ENCODE measurements around the gene MPST.

MPST gene

GRCh38 chr22:36979016-36979910 lies 40.3 kb upstream of the MPST start:
- Histone ChIP-seq H3K27ac (no peak overlapping the region), H3K36me3 (replicated peaks) (no peaks in the 10 kb centered on the region), H3K27me3 (replicated peaks) (no peaks in the 10 kb centered on the region), H3K4me3 (ENCODE audit: low read depth, low read length) (no peak overlapping the region)
- in situ Hi-C loops (cut with HindIII; ENCODE audit: low pct_ligation_motif_present, low sequenced_read_pairs) = no loop called here
- no peak for DNase-seq
- TF ChIP-seq CTCF (IDR thresholded peaks at IDR 0.05; ENCODE audit: low read depth, low read length, missing control alignments) = no peak

- no peak for TF ChIP-seq CTCF (IDR thresholded peaks at IDR 0.05; ENCODE audit: low read depth, low read length, missing control alignments)
- DNase-seq = no peak
- in situ Hi-C loops (cut with HindIII; ENCODE audit: low pct_ligation_motif_present, low sequenced_read_pairs) = no loop called here
- Histone ChIP-seq H3K36me3 (replicated peaks) (no peaks in the 10 kb centered on the region), H3K4me3 (ENCODE audit: low read depth, low read length) (no peak overlapping the region), H3K27ac (no peak overlapping the region), H3K27me3 (replicated peaks) (no peaks in the 10 kb centered on the region)
These were observed 38.2 kb upstream of the MPST start for GRCh38 chr22:36981247-36981775.

- H3K27ac ChIP-seq = no peak overlapping the region
These were observed 37.4 kb upstream of the MPST start for GRCh38 chr22:36982136-36982535.

GRCh38 chr22:36985211-36985889 lies 34.2 kb upstream of the MPST start:
- H3K27me3 ChIP-seq (replicated peaks) = no peaks in the 10 kb centered on the region
- DNase-seq = no peak
- no peak overlapping the region for H3K27ac ChIP-seq
- no peak for TF ChIP-seq CTCF (IDR thresholded peaks at IDR 0.05; ENCODE audit: low read depth, low read length, missing control alignments)
- H3K4me3 ChIP-seq (ENCODE audit: low read depth, low read length) = no peak overlapping the region
- no peaks in the 10 kb centered on the region for H3K36me3 ChIP-seq (replicated peaks)
- in situ Hi-C loops (cut with HindIII; ENCODE audit: low pct_ligation_motif_present, low sequenced_read_pairs) = no loop called here

More at GRCh38 chr22:36982136-36982535, 37.4 kb upstream of the MPST start:
- no peaks in the 10 kb centered on the region for H3K27me3 ChIP-seq (replicated peaks)
- in situ Hi-C loops (cut with HindIII; ENCODE audit: low pct_ligation_motif_present, low sequenced_read_pairs) = no loop called here
- no peak overlapping the region for H3K4me3 ChIP-seq (ENCODE audit: low read depth, low read length)
- no peaks in the 10 kb centered on the region for H3K36me3 ChIP-seq (replicated peaks)
- TF ChIP-seq CTCF (IDR thresholded peaks at IDR 0.05; ENCODE audit: low read depth, low read length, missing control alignments) = peak; percentile 27
- DNase-seq = no peak

GRCh38 chr22:36986242-36986821 lies 33.2 kb upstream of the MPST start:
- Histone ChIP-seq H3K27ac (no peak overlapping the region), H3K4me3 (ENCODE audit: low read depth, low read length) (no peak overlapping the region), H3K27me3 (replicated peaks) (no peaks in the 10 kb centered on the region), H3K36me3 (replicated peaks) (no peaks in the 10 kb centered on the region)
- DNase-seq = no peak
- in situ Hi-C loops (cut with HindIII; ENCODE audit: low pct_ligation_motif_present, low sequenced_read_pairs) = no loop called here
- peak; percentile 76 for TF ChIP-seq CTCF (IDR thresholded peaks at IDR 0.05; ENCODE audit: low read depth, low read length, missing control alignments)
